ENCODE results near the gene PTH1R. TPM values are rescaled to one million over a fixed set of nuclear protein-coding genes. Genes with fewer than 3 reads are reported as not detected.

PTH1R gene
- total RNA-seq (3.3 and 4.3 TPM in 2 replicates), polyA plus RNA-seq (0.06 and 0.67 TPM in 2 replicates), polyA minus RNA-seq (ENCODE audit: low replicate concordance) (0.98 TPM in 1 of 2 replicates, not detected in the other)
- 1.2 TPM in 1 of 2 replicates, not detected in the other for polyA plus RNA-seq (2012)

- Histone ChIP-seq H3K36me3 (ENCODE audit: control insufficient read depth, insufficient read depth, low read length) (no peaks in the 10 kb centered on the region), H3K9me3 (ENCODE audit: control insufficient read depth, insufficient read depth, low read depth, low read length) (no peaks in the 10 kb centered on the region), H3K79me2 (ENCODE audit: control insufficient read depth, insufficient read depth, low read length) (no peaks in the 10 kb centered on the region), H4K20me1 (ENCODE audit: control insufficient read depth, extremely low read depth, insufficient read depth, low read length) (no peaks in the 10 kb centered on the region), H2AFZ (ENCODE audit: low read length) (no peak within 1 kb of the TSS), H3K4me2 (ENCODE audit: extremely low read depth, insufficient read depth, low read length) (no peak within 1 kb of the TSS), H3K4me1 (ENCODE audit: control insufficient read depth, extremely low read depth, insufficient read depth, low read length) (no peaks in the 10 kb centered on the region), H3K4me3 (replicated peaks in 1 of 4; ENCODE audit: control extremely low read depth in 1 of 4, insufficient read depth in 1 of 4, low read depth in 3 of 4, low read length in 4 of 4) (no peak within 1 kb of the TSS), H3K27me3 (ENCODE audit: control insufficient read depth, insufficient read depth, low read length) (peaks cover 47% of the 10 kb centered on the region), H3K27ac (ENCODE audit: insufficient read depth, low read length) (no peak within 1 kb of the TSS), H3K9ac (ENCODE audit: insufficient read depth, low read length) (no peak within 1 kb of the TSS)
- DNase-seq (ENCODE audit: low read depth in 2 of 2), result no peak
- TF ChIP-seq CTCF (conservative IDR thresholded peaks at IDR 0.05 in 1 of 2, IDR thresholded peaks at IDR 0.05 in 1 of 2; ENCODE audit: low read depth in 1 of 2, low read length in 2 of 2) (no peak), EZH2 (IDR thresholded peaks at IDR 0.05; ENCODE audit: low read length, missing control alignments) (no peak)
Measured at GRCh38 chr3:46877406-46878125, at the start of gene PTH1R. TSS of gene PTH1R (plus strand) at chr3:46877721. CDS start at chr3:46883560, 5,839 bp downstream.

- H4K20me1 ChIP-seq (ENCODE audit: control insufficient read depth, extremely low read depth, insufficient read depth, low read length), result no peaks in the 10 kb centered on the region
- TF ChIP-seq EZH2 (IDR thresholded peaks at IDR 0.05; ENCODE audit: low read length, missing control alignments), result no peak
- no peak for TF ChIP-seq CTCF (conservative IDR thresholded peaks at IDR 0.05 in 1 of 2, IDR thresholded peaks at IDR 0.05 in 1 of 2; ENCODE audit: low read depth in 1 of 2, low read length in 2 of 2)
- no peak overlapping the region for H2AFZ ChIP-seq (ENCODE audit: low read length)
- no peaks in the 10 kb centered on the region for H3K36me3 ChIP-seq (ENCODE audit: control insufficient read depth, insufficient read depth, low read length)
- H3K27ac ChIP-seq (ENCODE audit: insufficient read depth, low read length), result no peak overlapping the region
- H3K4me1 ChIP-seq (ENCODE audit: control insufficient read depth, extremely low read depth, insufficient read depth, low read length), result no peaks in the 10 kb centered on the region
- H3K4me2 ChIP-seq (ENCODE audit: extremely low read depth, insufficient read depth, low read length), result no peak overlapping the region
- no peak overlapping the region for H3K9ac ChIP-seq (ENCODE audit: insufficient read depth, low read length)
- no peaks in the 10 kb centered on the region for H3K79me2 ChIP-seq (ENCODE audit: control insufficient read depth, insufficient read depth, low read length)
- no peak for DNase-seq (ENCODE audit: low read depth in 2 of 2)
- H3K4me3 ChIP-seq (replicated peaks in 1 of 4; ENCODE audit: control extremely low read depth in 1 of 4, insufficient read depth in 1 of 4, low read depth in 3 of 4, low read length in 4 of 4), result no peak overlapping the region
- peaks cover 3% of the 10 kb centered on the region for H3K27me3 ChIP-seq (ENCODE audit: control insufficient read depth, insufficient read depth, low read length)
- H3K9me3 ChIP-seq (ENCODE audit: control insufficient read depth, insufficient read depth, low read depth, low read length), result no peaks in the 10 kb centered on the region
Measured at GRCh38 chr3:46829699-46830208, 47.8 kb upstream of the PTH1R start.

- Histone ChIP-seq H3K36me3 (ENCODE audit: control insufficient read depth, insufficient read depth, low read length) (no peaks in the 10 kb centered on the region), H2AFZ (ENCODE audit: low read length) (no peak overlapping the region), H3K27ac (ENCODE audit: insufficient read depth, low read length) (no peak overlapping the region), H3K9ac (ENCODE audit: insufficient read depth, low read length) (no peak overlapping the region), H3K9me3 (ENCODE audit: control insufficient read depth, insufficient read depth, low read depth, low read length) (no peaks in the 10 kb centered on the region), H3K4me1 (ENCODE audit: control insufficient read depth, extremely low read depth, insufficient read depth, low read length) (no peaks in the 10 kb centered on the region), H3K79me2 (ENCODE audit: control insufficient read depth, insufficient read depth, low read length) (no peaks in the 10 kb centered on the region), H3K4me3 (replicated peaks in 1 of 4; ENCODE audit: control extremely low read depth in 1 of 4, insufficient read depth in 1 of 4, low read depth in 3 of 4, low read length in 4 of 4) (no peak overlapping the region), H3K27me3 (ENCODE audit: control insufficient read depth, insufficient read depth, low read length) (peaks cover 3% of the 10 kb centered on the region), H4K20me1 (ENCODE audit: control insufficient read depth, extremely low read depth, insufficient read depth, low read length) (no peaks in the 10 kb centered on the region), H3K4me2 (ENCODE audit: extremely low read depth, insufficient read depth, low read length) (no peak overlapping the region)
- DNase-seq (ENCODE audit: low read depth in 2 of 2), result no peak
- TF ChIP-seq CTCF (conservative IDR thresholded peaks at IDR 0.05 in 1 of 2, IDR thresholded peaks at IDR 0.05 in 1 of 2; ENCODE audit: low read depth in 1 of 2, low read length in 2 of 2), result no peak
- TF ChIP-seq EZH2 (IDR thresholded peaks at IDR 0.05; ENCODE audit: low read length, missing control alignments), result no peak
Measured at GRCh38 chr3:46830801-46831200, 46.7 kb upstream of the PTH1R start.
